Urothelium cell line (cell line): ENCODE data around the gene ERF.

Experiments
- DNase-seq: peaks from one replicate; pipeline ENCODE4 v3.0.0; 2011; ENCODE audit warnings: low spot score, mixed read lengths
- FAIRE-seq: peaks from 2 replicates; lab custom pipeline; 2011; peaks lifted over from hg19 to GRCh38; lab: Jason Lieb, UNC

The ERF gene

GRCh38 chr19:42244347-42245220, 10.3 kb downstream of the ERF start:
- DNase-seq, result peak; percentile 85
- peak; percentile 44 for FAIRE-seq

DNA sequence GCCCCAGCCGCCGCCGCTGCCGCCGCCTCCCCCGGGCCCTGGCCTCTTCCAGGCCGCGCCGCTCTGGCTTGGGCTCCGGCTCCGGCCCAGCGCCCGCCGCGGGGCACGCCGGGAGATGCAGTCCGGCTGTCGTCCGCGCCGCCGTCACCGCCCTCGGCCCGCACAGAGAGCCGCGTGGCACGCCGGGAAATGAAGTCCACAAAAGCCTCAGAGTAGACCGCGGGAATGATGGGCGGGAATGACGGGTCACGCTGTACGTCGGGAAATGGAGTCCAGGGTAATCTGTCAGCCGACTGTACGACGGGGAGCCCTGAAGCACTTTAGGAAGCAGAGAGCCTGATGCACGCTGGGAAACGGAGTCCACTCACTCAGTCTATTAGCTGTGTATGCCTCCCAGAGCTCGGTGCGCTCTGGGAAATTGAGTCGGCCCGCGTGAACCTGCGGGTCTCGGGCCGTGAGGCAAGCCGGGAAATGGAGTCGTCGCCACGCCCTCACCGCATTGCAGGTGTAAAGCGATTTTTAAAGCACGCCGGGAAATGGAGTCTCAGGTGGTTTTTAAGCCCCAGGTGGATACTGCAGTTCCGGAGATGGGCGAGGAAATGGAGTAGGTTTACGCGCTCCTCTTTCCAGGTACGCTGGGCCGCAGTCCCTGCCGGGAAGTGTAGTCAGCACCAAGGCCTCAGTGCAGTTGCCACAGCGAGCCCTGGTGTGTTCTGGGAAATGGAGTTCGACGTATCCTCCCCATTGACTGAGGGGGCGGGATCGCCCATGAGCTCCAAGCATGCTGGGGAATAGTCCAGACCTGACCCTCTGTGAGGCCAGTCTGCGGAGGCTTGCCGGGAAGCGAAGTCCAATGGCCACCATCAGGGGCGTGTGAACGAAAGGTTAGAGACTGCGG, 12.2 kb downstream of the ERF start, which contains the start of gene GSK3A:
GSK3A (minus strand) TSS at position 91 of the 898 bp plus-strand sequence. CDS start 137 bp downstream, outside the sequence.
- FAIRE-seq, result peak; percentile 65
- DNase-seq, result peak; percentile 93

- DNase-seq (no peak), FAIRE-seq (no peak)
These were observed 12.8 kb downstream of the ERF start for GRCh38 chr19:42242069-42242511.

- FAIRE-seq, result no peak
- no peak for DNase-seq
These were observed 13.6 kb downstream of the ERF start for GRCh38 chr19:42241279-42241678.

- no peak for DNase-seq
- FAIRE-seq, result no peak
These were observed 15.2 kb downstream of the ERF start for GRCh38 chr19:42239544-42240220.

DNA sequence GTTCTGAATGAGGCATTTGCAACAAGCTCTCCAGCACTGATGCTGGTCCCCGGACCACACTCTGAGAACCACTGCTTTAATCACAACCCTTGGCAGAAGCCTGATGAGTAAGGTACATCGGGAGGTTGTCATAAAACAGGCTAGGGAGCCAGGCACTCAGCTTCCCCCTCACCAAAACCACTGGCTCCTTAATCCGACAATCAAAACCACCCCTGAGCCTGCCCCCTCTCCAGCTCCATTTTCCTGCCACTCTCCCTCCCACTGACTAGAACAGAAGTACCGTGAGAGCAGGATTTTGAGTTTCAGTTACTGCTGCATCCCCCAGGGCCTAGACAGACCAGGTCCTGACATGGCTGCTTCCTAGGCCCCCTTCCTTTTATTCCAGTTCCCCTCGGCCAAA, 19.7 kb downstream of the ERF start:
- FAIRE-seq (no peak), DNase-seq (no peak)

- no peak for DNase-seq
- no peak for FAIRE-seq
These were observed 20.6 kb downstream of the ERF start for GRCh38 chr19:42234364-42234763.

GRCh38 chr19:42233678-42234292, 21.1 kb downstream of the ERF start:
- no peak for FAIRE-seq
- no peak for DNase-seq

DNA sequence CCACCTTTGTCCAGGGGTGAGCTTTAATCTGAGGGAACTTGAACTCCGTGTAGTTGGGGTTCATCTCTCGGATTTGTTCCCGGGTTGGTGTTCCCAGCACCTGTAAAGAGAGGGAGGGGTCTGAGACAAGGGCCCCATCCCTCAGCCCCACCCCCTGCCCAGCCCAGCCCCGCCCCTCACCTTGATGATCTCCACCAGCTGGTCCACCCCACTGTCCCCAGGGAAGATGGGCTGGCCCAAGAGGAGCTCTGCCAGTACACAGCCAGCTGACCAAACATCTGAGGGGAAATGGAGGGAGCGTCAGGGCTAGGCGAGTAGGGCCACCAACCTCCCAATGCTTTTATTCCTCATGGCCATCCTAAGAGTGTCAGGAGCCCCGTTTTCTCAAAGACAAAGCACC, 21.8 kb downstream of the ERF start:
- FAIRE-seq (no peak), DNase-seq (no peak)

DNA sequence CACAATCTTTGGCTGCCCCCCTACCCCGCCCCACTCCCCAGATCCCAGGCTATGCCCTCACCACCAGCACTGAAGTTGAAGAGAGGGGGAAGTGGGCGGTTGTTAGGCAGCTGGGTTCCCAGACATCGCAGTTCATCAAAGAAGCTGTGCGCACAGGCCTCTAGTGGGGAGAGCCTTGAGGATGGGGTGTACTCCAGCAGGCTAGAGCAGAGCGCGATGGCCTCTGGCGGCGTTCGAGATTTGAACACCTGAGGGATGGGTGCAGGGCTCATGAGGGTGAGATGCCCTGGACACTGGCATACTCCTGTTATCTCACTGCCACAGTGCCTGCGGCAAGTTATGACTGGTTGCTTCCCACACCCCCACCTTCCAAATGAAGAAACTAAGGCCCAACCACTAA, 22.5 kb downstream of the ERF start:
- DNase-seq, result no peak
- FAIRE-seq, result no peak

GRCh38 chr19:42230571-42230970, 24.4 kb downstream of the ERF start:
- FAIRE-seq (no peak), DNase-seq (no peak)

GRCh38 chr19:42229855-42230351, 25.0 kb downstream of the ERF start:
- DNase-seq, result no peak
- no peak for FAIRE-seq

GRCh38 chr19:42229301-42229854, 25.6 kb downstream of the ERF start:
- no peak for FAIRE-seq

GRCh38 chr19:42228641-42229040, 26.3 kb downstream of the ERF start:
- FAIRE-seq (no peak), DNase-seq (no peak)

More at GRCh38 chr19:42229301-42229854, 25.6 kb downstream of the ERF start:
- no peak for DNase-seq

- DNase-seq (no peak), FAIRE-seq (no peak)
These were observed 28.0 kb downstream of the ERF start for GRCh38 chr19:42226886-42227285.

- DNase-seq, result no peak
- FAIRE-seq, result no peak
These were observed 29.1 kb downstream of the ERF start for GRCh38 chr19:42225718-42226292.

DNA sequence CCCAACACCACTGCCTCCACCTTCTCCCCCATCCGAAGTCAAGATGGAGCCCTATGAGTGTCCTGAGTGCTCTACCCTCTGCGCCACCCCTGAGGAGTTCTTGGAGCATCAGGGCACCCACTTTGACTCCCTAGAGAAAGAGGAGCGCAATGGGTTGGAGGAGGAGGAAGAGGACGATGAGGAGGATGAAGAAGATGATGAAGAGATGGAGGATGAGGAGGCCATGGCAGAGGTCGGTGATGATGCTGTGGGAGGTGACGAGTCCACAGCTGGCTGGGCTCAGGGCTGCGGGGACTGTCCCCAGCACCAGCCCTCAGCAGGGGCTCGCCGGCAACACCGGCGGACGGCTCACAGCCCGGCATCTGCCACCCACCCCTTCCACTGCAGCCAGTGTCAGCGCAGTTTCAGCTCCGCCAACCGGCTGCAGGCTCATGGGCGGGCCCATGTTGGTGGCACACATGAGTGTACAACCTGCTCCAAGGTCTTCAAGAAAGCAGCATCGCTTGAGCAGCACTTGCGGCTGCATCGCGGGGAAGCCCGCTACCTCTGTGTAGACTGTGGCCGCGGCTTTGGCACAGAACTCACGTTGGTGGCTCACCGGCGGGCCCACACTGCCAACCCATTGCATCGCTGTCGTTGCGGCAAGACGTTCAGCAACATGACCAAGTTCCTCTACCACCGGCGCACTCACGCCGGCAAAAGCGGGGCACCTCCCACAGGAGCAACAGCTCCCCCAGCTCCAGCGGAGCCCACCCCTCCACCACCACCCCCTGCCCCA, 29.8 kb downstream of the ERF start:
- DNase-seq, result no peak

GRCh38 chr19:42220751-42221097, 34.2 kb downstream of the ERF start:
- FAIRE-seq (no peak), DNase-seq (no peak)

More for the DNA sequence above, 29.8 kb downstream of the ERF start:
- no peak for FAIRE-seq
